Stimulated activated CD8-positive, alpha-beta memory T cell treated with anti-CD3 and anti-CD28 coated beads, Interleukin-7, amount 100 ng/mL, for 4 hours (primary cell): ENCODE measurements around the gene CAPRIN2.

ENCODE experiments used
- DNase-seq, 2 donors: peaks; one replicate each; pipeline ENCODE4 v3.0.0-alpha.2; 2020; ENCODE audit warnings: low read depth in 2 of 2

CAPRIN2 gene

GRCh38 chr12:30764251-30764650 lies 9.5 kb upstream of the CAPRIN2 start:
- DNase-seq = no peak

GRCh38 chr12:30763053-30763452 lies 8.3 kb upstream of the CAPRIN2 start:
- no peak for DNase-seq

GRCh38 chr12:30761730-30762129 lies 7.0 kb upstream of the CAPRIN2 start:
- no peak for DNase-seq

- no peak for DNase-seq
Observed at GRCh38 chr12:30757316-30757715, 2.6 kb upstream of the CAPRIN2 start.

GRCh38 chr12:30756074-30756473 lies 1.3 kb upstream of the CAPRIN2 start:
- no peak for DNase-seq

GRCh38 chr12:30755395-30755762 lies 628 bp upstream of the CAPRIN2 start:
- no peak for DNase-seq

- no peak for DNase-seq
Observed at GRCh38 chr12:30754383-30754749, 385 bp downstream of the CAPRIN2 start.

- DNase-seq = no peak
Observed at GRCh38 chr12:30753751-30754382, 884 bp downstream of the CAPRIN2 start.

- peak in 1 of 2 donors; percentile 3 for DNase-seq
Observed at GRCh38 chr12:30753233-30753632, 1.5 kb downstream of the CAPRIN2 start.

- no peak for DNase-seq
Observed at GRCh38 chr12:30752255-30752654, 2.5 kb downstream of the CAPRIN2 start.

GRCh38 chr12:30748147-30748546 lies 6.6 kb downstream of the CAPRIN2 start:
- no peak for DNase-seq

- no peak for DNase-seq
Observed at GRCh38 chr12:30746190-30746589, 8.6 kb downstream of the CAPRIN2 start.

- DNase-seq = no peak
Observed at GRCh38 chr12:30744321-30744720, 10.4 kb downstream of the CAPRIN2 start.

- DNase-seq = no peak
Observed at GRCh38 chr12:30740274-30740673, 14.5 kb downstream of the CAPRIN2 start.

GRCh38 chr12:30739020-30739419 lies 15.7 kb downstream of the CAPRIN2 start:
- no peak for DNase-seq

GRCh38 chr12:30732954-30733637 lies 21.7 kb downstream of the CAPRIN2 start:
- no peak for DNase-seq

- no peak for DNase-seq
Observed at GRCh38 chr12:30730011-30730410, 24.7 kb downstream of the CAPRIN2 start.

GRCh38 chr12:30729547-30729946 lies 25.2 kb downstream of the CAPRIN2 start:
- no peak for DNase-seq

- no peak for DNase-seq
Observed at GRCh38 chr12:30726647-30727046, 28.1 kb downstream of the CAPRIN2 start.

GRCh38 chr12:30725739-30726138 lies 29.0 kb downstream of the CAPRIN2 start:
- DNase-seq = no peak

GRCh38 chr12:30719060-30719459 lies 35.7 kb downstream of the CAPRIN2 start:
- DNase-seq = no peak

- DNase-seq = no peak
Observed at GRCh38 chr12:30707613-30708342, 47.0 kb downstream of the CAPRIN2 start.

- no peak for DNase-seq
Observed at GRCh38 chr12:30706476-30706875, 48.3 kb downstream of the CAPRIN2 start.
